Kidney capillary endothelial cell (primary cell): ENCODE data around the gene RPRD1A.
"Not testable (repeated sequence)": the region's sequence is repeated elsewhere in the genome, so short reads cannot be mapped to it uniquely, and the experiment has no call there.

ENCODE experiments used
- DNase-seq: peaks from one replicate; pipeline ENCODE4 v3.0.0-alpha.2; 2018; ENCODE audit warnings: low spot score

The RPRD1A gene

GRCh38 chr18:36025025-36025424 is 42.3 kb downstream of the RPRD1A start:
- DNase-seq = no peak

- not testable (repeated sequence) for DNase-seq
Observed at GRCh38 chr18:36024241-36024640, 43.1 kb downstream of the RPRD1A start.

- DNase-seq = no peak
Observed at GRCh38 chr18:36023336-36023735, 44.0 kb downstream of the RPRD1A start.

- DNase-seq = no peak
Observed at GRCh38 chr18:36020174-36020711, 47.1 kb downstream of the RPRD1A start.

GRCh38 chr18:36017232-36017631 is 50.1 kb downstream of the RPRD1A start:
- no peak for DNase-seq

- no peak for DNase-seq
Observed at GRCh38 chr18:36015629-36016028, 51.7 kb downstream of the RPRD1A start.

- DNase-seq = no peak
Observed at GRCh38 chr18:36012891-36013290, 54.5 kb downstream of the RPRD1A start.

GRCh38 chr18:36009214-36009613 is 58.1 kb downstream of the RPRD1A start:
- no peak for DNase-seq

GRCh38 chr18:36006997-36007396 is 60.4 kb downstream of the RPRD1A start:
- DNase-seq = no peak

- DNase-seq = no peak
Observed at GRCh38 chr18:35999925-36000324, 67.4 kb downstream of the RPRD1A start.

- DNase-seq = peak; percentile 8
Observed at GRCh38 chr18:35998967-35999366, 68.4 kb downstream of the RPRD1A start.

GRCh38 chr18:35993013-35993412 is 74.3 kb downstream of the RPRD1A start:
- DNase-seq = no peak

- DNase-seq = no peak
Observed at GRCh38 chr18:35991696-35992095, 75.7 kb downstream of the RPRD1A start.

GRCh38 chr18:35983818-35984217 is 83.5 kb downstream of the RPRD1A start:
- no peak for DNase-seq

GRCh38 chr18:35983147-35983546 is 84.2 kb downstream of the RPRD1A start:
- no peak for DNase-seq

GRCh38 chr18:35982409-35983114 is 84.8 kb downstream of the RPRD1A start:
- no peak for DNase-seq

- DNase-seq = no peak
Observed at GRCh38 chr18:35979112-35979511, 88.2 kb downstream of the RPRD1A start.

- DNase-seq = no peak
Observed at GRCh38 chr18:35974181-35974580, 93.2 kb downstream of the RPRD1A start.

GRCh38 chr18:35973650-35974049 is 93.7 kb downstream of the RPRD1A start:
- no peak for DNase-seq

GRCh38 chr18:35972197-35973000 is 95.0 kb downstream of the RPRD1A start, which contains the start of gene RMP24:
Gene RMP24 (plus strand): TSS chr18:35972679.
- DNase-seq = peak; percentile 94

GRCh38 chr18:35971661-35972196 is 95.6 kb downstream of the RPRD1A start:
- DNase-seq = no peak

- no peak for DNase-seq
Observed at GRCh38 chr18:35969676-35970075, 97.7 kb downstream of the RPRD1A start.
